SK-N-MC (cell line): ENCODE measurements around the gene CATSPERE.

ENCODE experiments used
- EZH2 ChIP-seq: fragments of 200-600 bp; sonication (generic); IDR thresholded peaks from one replicate; pipeline ENCODE4 v1.6.1; 2017; ENCODE audit warnings: antibody characterized with exemption
- POLR2AphosphoS5 ChIP-seq: IDR thresholded peaks from 2 replicates; pipeline ENCODE4 v1.6.1; 2012; ENCODE audit warnings: mild to moderate bottlenecking, low read depth, low read length, borderline replicate concordance

DNA sequence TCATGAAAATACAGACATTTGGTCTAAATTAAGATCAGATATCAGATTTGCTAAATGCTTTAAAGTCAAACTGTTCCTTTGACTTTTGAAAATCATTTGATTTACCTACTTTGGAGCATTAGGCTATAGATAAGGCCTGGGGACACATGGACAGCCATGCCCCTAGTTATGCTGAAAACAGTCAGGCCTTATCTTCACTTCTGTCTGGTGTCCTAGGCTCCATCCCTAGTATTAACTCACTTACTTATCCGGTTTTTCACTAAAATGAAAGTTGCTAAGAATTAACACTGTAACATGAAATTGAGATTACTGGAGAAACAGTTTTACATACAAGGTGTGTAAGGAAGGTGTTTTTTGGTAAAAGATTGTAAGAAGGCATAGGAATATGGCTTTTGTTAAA is 4.5 kb upstream of the CATSPERE start:
- TF ChIP-seq EZH2 (no peak), POLR2AphosphoS5 (no peak)
